HepG2 (cell line): ENCODE data around the gene TEX19. TPM values are rescaled to one million over a fixed set of nuclear protein-coding genes. Genes with fewer than 3 reads are reported as not detected.

Experiments
- ARNTL ChIP-seq: sonication (generic); formaldehyde crosslinking; IDR thresholded peaks from 2 replicates; pipeline ENCODE4 v1.4.0; 2020; ENCODE audit warnings: mild to moderate bottlenecking, missing genetic modification reagents
- NONO ChIP-seq, 2 experiments: fragments of 450-650 bp in 1 of 2; sonication (generic) in 1 of 2; formaldehyde crosslinking in 1 of 2; IDR thresholded peaks in 1 of 2; conservative IDR thresholded peaks in 1 of 2; 2 replicates each; pipeline versions ENCODE4 v1.6.1 to v1.8.0; 2017 to 2022; ENCODE audit warnings: mild to moderate bottlenecking in 1 of 2, missing genetic modification reagents in 1 of 2, moderate library complexity in 1 of 2
- SOX6 ChIP-seq, 2 experiments: fragments of 450-650 bp in 1 of 2; sonication (generic) in 1 of 2; formaldehyde crosslinking in 1 of 2; IDR thresholded peaks; 2 replicates each; pipeline versions ENCODE4 v1.4.0 to v1.6.1; 2017 to 2020; ENCODE audit warnings: antibody characterized with exemption in 1 of 2, mild to moderate bottlenecking in 1 of 2, missing genetic modification reagents in 1 of 2
- SRSF1 ChIP-seq: fragments of 200-400 bp; formaldehyde crosslinking; optimal IDR thresholded peaks from 2 replicates; pipeline ENCODE3; 2017; ENCODE audit warnings: mild to moderate bottlenecking, low read depth, low read length, moderate library complexity
- ZBTB38 ChIP-seq: sonication (generic); formaldehyde crosslinking; IDR thresholded peaks from 2 replicates; pipeline ENCODE4 v1.5.1; 2020; ENCODE audit warnings: mild to moderate bottlenecking, missing genetic modification reagents
- ZIK1 ChIP-seq: sonication (generic); formaldehyde crosslinking; IDR thresholded peaks from 2 replicates; pipeline ENCODE4 v1.5.0; 2020; ENCODE audit warnings: mild to moderate bottlenecking, low read depth, missing genetic modification reagents, borderline replicate concordance
- ZMYM3 ChIP-seq: sonication (generic); formaldehyde crosslinking; IDR thresholded peaks from 2 replicates; pipeline ENCODE4 v1.5.1; 2020; ENCODE audit warnings: mild to moderate bottlenecking, missing genetic modification reagents
- ZNF121 ChIP-seq: sonication (generic); formaldehyde crosslinking; IDR thresholded peaks from 2 replicates; pipeline ENCODE4 v1.5.0; 2020; ENCODE audit warnings: mild to moderate bottlenecking, missing genetic modification reagents
- ZNF431 ChIP-seq: sonication (generic); formaldehyde crosslinking; IDR thresholded peaks from 2 replicates; pipeline ENCODE4 v1.9.0; 2022; ENCODE audit warnings: missing genetic modification reagents, low read depth, mild to moderate bottlenecking, borderline replicate concordance
- ZNF468 ChIP-seq: sonication (generic); formaldehyde crosslinking; IDR thresholded peaks from 2 replicates; pipeline ENCODE4 v1.8.0; 2022; ENCODE audit warnings: mild to moderate bottlenecking, moderate library complexity, missing genetic modification reagents
- polyA plus RNA-seq, 8 experiments: library from polyadenylated mRNA; depleted of rRNA in 3 of 8; stranded (reverse) in 7 of 8; unstranded in 1 of 8; fragments of >200 nt; fragmentation: Illumina TruSeq in 4 of 8; extraction: Trizol in 4 of 8; gene quantifications; 2 replicates each; pipeline versions ENCODE4 v1.2.1 to v1.2.3, GENCODE V29; 2011 to 2016; ENCODE audit warnings: low read depth in 4 of 8, missing spikeins in 1 of 8, mixed read lengths in 1 of 8; ENCODE audit not compliant: insufficient read depth in 1 of 8
- total RNA-seq, 5 experiments: library from RNA; depleted of rRNA; stranded (reverse); fragments of >200 nt; fragmentation: Illumina TruSeq; extraction: Trizol; gene quantifications; 2 replicates each; pipeline ENCODE4 v1.2.3, GENCODE V29; 2016; ENCODE audit warnings: low read depth in 1 of 5
- TF ChIP-seq, protein P1 (sequence below): IDR thresholded peaks from 2 replicates; pipeline ENCODE4 v1.6.1; 2016; ENCODE audit warnings: missing compliant biosample characterization, missing genetic modification reagents, borderline replicate concordance
- TF ChIP-seq, protein P2 (sequence below): sonication (generic); formaldehyde crosslinking; IDR thresholded peaks from 2 replicates; pipeline ENCODE4 v1.5.0; 2020; ENCODE audit warnings: missing genetic modification reagents
- TF ChIP-seq, protein P3 (sequence below): sonication (generic); formaldehyde crosslinking; IDR thresholded peaks from 2 replicates; pipeline ENCODE4 v1.4.0; 2020; ENCODE audit warnings: missing genetic modification reagents
- TF ChIP-seq, protein P4 (sequence below): sonication (generic); formaldehyde crosslinking; IDR thresholded peaks from 2 replicates; pipeline ENCODE4 v1.8.1; 2023; ENCODE audit warnings: mild to moderate bottlenecking, missing genetic modification reagents
- TF ChIP-seq, protein P5 (sequence below): sonication (generic); formaldehyde crosslinking; IDR thresholded peaks from 2 replicates; pipeline ENCODE4 v1.5.1; 2020; ENCODE audit warnings: mild to moderate bottlenecking, missing genetic modification reagents, moderate library complexity

TEX19 gene
- total and polyA plus RNA-seq, 2 of the 13 experiments (the other 11 are each of a cell fraction or from before 2014, with no cell fraction given), result 1.3 to 6.0 TPM

DNA sequence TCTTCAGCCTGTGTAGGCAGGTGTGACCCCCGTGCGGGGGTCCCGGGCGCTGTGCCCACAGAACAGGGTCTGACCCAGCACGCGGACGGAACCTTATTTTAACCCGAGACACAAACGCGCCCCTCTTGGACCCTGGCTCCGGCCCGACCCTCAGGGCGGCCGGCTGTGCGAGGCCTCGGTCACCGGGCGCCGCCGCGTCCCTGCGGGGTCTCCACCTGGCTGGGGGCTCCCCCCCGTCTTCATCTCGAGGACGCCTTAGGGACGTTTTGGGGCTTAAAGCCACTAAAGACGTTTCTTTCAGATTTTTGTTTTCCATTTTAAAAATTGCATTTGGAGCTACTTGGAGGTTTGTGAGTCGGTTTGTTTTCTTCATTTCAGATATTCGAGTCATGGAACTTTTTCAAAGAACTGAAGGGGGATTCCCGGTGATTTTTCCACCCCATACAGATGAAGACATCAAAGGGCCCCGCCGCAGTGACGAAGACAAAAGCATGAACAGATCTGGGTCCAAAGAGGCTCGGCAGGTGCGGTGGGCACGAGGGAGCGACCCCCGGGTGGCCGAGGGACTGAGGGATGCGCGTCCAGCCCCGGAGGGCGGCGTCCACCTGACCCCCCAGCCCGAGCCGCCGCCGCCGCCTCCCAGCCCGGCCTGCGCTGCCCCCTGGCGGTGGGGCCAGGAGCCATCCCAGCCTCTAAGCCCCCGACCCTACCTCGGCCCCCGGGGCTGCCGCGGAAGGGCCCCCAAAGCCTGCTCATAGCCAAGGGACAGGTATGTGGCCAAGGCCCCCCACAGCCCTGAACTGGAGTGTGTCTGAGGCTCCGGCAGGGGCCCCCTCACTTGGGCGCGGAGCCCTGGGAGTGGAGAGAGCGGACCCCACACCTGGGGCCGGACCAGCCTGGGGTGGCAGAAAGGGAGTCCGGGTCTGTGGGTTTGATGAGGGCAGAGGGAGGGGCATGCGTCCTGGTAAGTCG is 37.8 kb upstream of the TEX19 start (continued):
- TF ChIP-seq, protein P1, sequence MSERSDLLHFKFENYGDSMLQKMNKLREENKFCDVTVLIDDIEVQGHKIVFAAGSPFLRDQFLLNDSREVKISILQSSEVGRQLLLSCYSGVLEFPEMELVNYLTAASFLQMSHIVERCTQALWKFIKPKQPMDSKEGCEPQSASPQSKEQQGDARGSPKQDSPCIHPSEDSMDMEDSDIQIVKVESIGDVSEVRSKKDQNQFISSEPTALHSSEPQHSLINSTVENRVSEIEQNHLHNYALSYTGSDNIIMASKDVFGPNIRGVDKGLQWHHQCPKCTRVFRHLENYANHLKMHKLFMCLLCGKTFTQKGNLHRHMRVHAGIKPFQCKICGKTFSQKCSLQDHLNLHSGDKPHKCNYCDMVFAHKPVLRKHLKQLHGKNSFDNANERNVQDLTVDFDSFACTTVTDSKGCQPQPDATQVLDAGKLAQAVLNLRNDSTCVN (CRISPR knock-in tag), result 0 out of 2 replicates have a peak, but pooled peaks have one; percentile 51
- TF ChIP-seq, protein P2, sequence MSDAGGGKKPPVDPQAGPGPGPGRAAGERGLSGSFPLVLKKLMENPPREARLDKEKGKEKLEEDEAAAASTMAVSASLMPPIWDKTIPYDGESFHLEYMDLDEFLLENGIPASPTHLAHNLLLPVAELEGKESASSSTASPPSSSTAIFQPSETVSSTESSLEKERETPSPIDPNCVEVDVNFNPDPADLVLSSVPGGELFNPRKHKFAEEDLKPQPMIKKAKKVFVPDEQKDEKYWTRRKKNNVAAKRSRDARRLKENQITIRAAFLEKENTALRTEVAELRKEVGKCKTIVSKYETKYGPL (CRISPR knock-in tag), result no peak
- TF ChIP-seq, protein P3, sequence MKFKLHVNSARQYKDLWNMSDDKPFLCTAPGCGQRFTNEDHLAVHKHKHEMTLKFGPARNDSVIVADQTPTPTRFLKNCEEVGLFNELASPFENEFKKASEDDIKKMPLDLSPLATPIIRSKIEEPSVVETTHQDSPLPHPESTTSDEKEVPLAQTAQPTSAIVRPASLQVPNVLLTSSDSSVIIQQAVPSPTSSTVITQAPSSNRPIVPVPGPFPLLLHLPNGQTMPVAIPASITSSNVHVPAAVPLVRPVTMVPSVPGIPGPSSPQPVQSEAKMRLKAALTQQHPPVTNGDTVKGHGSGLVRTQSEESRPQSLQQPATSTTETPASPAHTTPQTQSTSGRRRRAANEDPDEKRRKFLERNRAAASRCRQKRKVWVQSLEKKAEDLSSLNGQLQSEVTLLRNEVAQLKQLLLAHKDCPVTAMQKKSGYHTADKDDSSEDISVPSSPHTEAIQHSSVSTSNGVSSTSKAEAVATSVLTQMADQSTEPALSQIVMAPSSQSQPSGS (CRISPR knock-in tag), result no peak
- TF ChIP-seq SRSF1 (peak; percentile 48), ZIK1 (CRISPR knock-in tag) (0 out of 2 replicates have a peak, but pooled peaks have one; percentile 48), ZNF121 (no peak), ZBTB38 (CRISPR knock-in tag) (peak; percentile 67), ZMYM3 (CRISPR knock-in tag) (0 out of 2 replicates have a peak, but pooled peaks have one; percentile 6), SOX6 (IDR thresholded peaks at IDR 0.05) (no peak), SOX6 (CRISPR knock-in tag; IDR thresholded peaks at IDR 0.05) (peak; percentile 10; the same call in 1 of the 2 replicates), ZNF431 (CRISPR knock-in tag) (peak; percentile 55; the same call in 1 of the 2 replicates), ZNF468 (CRISPR knock-in tag) (peak; percentile 68; the same call in 1 of the 2 replicates), ARNTL (CRISPR knock-in tag) (peak; percentile 59), NONO (IDR thresholded peaks at IDR 0.05) (no peak), NONO (CRISPR knock-in tag; conservative IDR thresholded peaks at IDR 0.05) (no peak)
- TF ChIP-seq, protein P4, sequence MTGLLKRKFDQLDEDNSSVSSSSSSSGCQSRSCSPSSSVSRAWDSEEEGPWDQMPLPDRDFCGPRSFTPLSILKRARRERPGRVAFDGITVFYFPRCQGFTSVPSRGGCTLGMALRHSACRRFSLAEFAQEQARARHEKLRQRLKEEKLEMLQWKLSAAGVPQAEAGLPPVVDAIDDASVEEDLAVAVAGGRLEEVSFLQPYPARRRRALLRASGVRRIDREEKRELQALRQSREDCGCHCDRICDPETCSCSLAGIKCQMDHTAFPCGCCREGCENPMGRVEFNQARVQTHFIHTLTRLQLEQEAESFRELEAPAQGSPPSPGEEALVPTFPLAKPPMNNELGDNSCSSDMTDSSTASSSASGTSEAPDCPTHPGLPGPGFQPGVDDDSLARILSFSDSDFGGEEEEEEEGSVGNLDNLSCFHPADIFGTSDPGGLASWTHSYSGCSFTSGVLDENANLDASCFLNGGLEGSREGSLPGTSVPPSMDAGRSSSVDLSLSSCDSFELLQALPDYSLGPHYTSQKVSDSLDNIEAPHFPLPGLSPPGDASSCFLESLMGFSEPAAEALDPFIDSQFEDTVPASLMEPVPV, result no peak; the same call in 1 of the 2 replicates
- TF ChIP-seq, protein P5, sequence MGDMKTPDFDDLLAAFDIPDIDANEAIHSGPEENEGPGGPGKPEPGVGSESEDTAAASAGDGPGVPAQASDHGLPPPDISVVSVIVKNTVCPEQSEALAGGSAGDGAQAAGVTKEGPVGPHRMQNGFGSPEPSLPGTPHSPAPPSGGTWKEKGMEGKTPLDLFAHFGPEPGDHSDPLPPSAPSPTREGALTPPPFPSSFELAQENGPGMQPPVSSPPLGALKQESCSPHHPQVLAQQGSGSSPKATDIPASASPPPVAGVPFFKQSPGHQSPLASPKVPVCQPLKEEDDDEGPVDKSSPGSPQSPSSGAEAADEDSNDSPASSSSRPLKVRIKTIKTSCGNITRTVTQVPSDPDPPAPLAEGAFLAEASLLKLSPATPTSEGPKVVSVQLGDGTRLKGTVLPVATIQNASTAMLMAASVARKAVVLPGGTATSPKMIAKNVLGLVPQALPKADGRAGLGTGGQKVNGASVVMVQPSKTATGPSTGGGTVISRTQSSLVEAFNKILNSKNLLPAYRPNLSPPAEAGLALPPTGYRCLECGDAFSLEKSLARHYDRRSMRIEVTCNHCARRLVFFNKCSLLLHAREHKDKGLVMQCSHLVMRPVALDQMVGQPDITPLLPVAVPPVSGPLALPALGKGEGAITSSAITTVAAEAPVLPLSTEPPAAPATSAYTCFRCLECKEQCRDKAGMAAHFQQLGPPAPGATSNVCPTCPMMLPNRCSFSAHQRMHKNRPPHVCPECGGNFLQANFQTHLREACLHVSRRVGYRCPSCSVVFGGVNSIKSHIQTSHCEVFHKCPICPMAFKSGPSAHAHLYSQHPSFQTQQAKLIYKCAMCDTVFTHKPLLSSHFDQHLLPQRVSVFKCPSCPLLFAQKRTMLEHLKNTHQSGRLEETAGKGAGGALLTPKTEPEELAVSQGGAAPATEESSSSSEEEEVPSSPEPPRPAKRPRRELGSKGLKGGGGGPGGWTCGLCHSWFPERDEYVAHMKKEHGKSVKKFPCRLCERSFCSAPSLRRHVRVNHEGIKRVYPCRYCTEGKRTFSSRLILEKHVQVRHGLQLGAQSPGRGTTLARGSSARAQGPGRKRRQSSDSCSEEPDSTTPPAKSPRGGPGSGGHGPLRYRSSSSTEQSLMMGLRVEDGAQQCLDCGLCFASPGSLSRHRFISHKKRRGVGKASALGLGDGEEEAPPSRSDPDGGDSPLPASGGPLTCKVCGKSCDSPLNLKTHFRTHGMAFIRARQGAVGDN (CRISPR knock-in tag), result peak; percentile 82
